ENCODE results near the gene MRRF.

GRCh38 chr9:122215663-122216062, 49.0 kb upstream of the MRRF start:
- no peak for TF ChIP-seq CTCF (IDR thresholded peaks at IDR 0.05)
- no peak for TF ChIP-seq POLR2A (IDR thresholded peaks at IDR 0.05)

All from prostate gland (tissue), 2 donors.